A204.1 (cell line): ENCODE measurements around the gene HOXA7.

ENCODE experiments used
- FAIRE-seq: peaks from 2 replicates; lab custom pipeline; 2012; peaks lifted over from hg19 to GRCh38; lab: Jason Lieb, UNC

Gene HOXA7

GRCh38 chr7:27156508-27156898 lies at the start of gene HOXA7:
TSS of gene HOXA7 (minus strand) at chr7:27156675. CDS start at chr7:27156545, 130 bp downstream.
- no peak for FAIRE-seq

- FAIRE-seq, result no peak
These were observed 49.1 kb upstream of the HOXA7 start for GRCh38 chr7:27205325-27206280.

- no peak for FAIRE-seq
These were observed 48.4 kb upstream of the HOXA7 start for GRCh38 chr7:27204851-27205322.

- FAIRE-seq, result no peak
These were observed 47.6 kb upstream of the HOXA7 start for GRCh38 chr7:27203964-27204594.

GRCh38 chr7:27203365-27203953 lies 47.0 kb upstream of the HOXA7 start:
- FAIRE-seq, result no peak

- no peak for FAIRE-seq
These were observed 46.3 kb upstream of the HOXA7 start for GRCh38 chr7:27202862-27203134.

- FAIRE-seq, result no peak
These were observed 45.8 kb upstream of the HOXA7 start for GRCh38 chr7:27202018-27202861.

GRCh38 chr7:27201580-27202017 lies 45.1 kb upstream of the HOXA7 start:
- no peak for FAIRE-seq

- FAIRE-seq, result no peak
These were observed 44.5 kb upstream of the HOXA7 start for GRCh38 chr7:27200761-27201579.

GRCh38 chr7:27199849-27200760 lies 43.6 kb upstream of the HOXA7 start, which contains the start of gene HOXA13:
TSS of gene HOXA13 (minus strand) at chr7:27200091. CDS start at chr7:27200077, 14 bp downstream.
- no peak for FAIRE-seq

- no peak for FAIRE-seq
These were observed 42.7 kb upstream of the HOXA7 start for GRCh38 chr7:27198871-27199801.

- FAIRE-seq, result no peak
These were observed 41.8 kb upstream of the HOXA7 start for GRCh38 chr7:27198138-27198841.

- FAIRE-seq, result peak; percentile 59
These were observed 40.9 kb upstream of the HOXA7 start for GRCh38 chr7:27197137-27198042.

GRCh38 chr7:27196287-27196767 lies 39.9 kb upstream of the HOXA7 start:
- peak; percentile 98 for FAIRE-seq

- FAIRE-seq, result peak; percentile 46
These were observed 38.4 kb upstream of the HOXA7 start for GRCh38 chr7:27194686-27195379.

- FAIRE-seq, result no peak
These were observed 37.5 kb upstream of the HOXA7 start for GRCh38 chr7:27194002-27194352.
